ENCODE measurements around the gene BMPR1A. TPM values are rescaled to one million over a fixed set of nuclear protein-coding genes. Genes with fewer than 3 reads are reported as not detected.

BMPR1A gene
- total RNA-seq, 2 donors from 2014 or later = 9.9 to 12.2 TPM

DNA sequence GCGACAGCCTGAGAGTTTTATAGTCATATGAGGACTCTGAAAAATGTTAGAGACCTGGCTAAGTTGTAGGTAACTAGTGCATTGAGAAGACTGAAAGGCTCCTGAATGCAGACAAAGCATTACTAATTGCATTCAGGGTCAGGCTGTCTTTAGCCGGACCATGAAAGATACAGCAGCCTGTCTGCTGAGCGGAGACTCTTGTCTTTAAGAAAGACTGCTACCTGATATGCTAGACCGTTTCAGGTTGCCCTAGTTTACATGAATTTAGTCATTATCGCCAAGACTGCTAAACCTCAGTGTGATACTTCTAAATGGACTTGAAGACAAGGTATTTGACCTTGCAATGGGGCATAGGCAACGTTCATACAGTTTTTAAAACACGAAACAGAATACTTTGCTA lies 81.2 kb downstream of the BMPR1A start:
- DNase-seq (no peak), ATAC-seq (no peak)
- Histone ChIP-seq H3K4me3 (no peak overlapping the region), H3K27ac (no peak overlapping the region), H3K27me3 (no peaks in the 10 kb centered on the region), H3K9me3 (no peaks in the 10 kb centered on the region), H3K4me1 (peaks cover 17% of the 10 kb centered on the region), H3K36me3 (replicated peaks in 1 of 2; ENCODE audit: insufficient read depth in 1 of 2, low read depth in 2 of 2) (no peaks in the 10 kb centered on the region)
- TF ChIP-seq POLR2A (IDR thresholded peaks at IDR 0.05) = no peak
- TF ChIP-seq, protein P1, sequence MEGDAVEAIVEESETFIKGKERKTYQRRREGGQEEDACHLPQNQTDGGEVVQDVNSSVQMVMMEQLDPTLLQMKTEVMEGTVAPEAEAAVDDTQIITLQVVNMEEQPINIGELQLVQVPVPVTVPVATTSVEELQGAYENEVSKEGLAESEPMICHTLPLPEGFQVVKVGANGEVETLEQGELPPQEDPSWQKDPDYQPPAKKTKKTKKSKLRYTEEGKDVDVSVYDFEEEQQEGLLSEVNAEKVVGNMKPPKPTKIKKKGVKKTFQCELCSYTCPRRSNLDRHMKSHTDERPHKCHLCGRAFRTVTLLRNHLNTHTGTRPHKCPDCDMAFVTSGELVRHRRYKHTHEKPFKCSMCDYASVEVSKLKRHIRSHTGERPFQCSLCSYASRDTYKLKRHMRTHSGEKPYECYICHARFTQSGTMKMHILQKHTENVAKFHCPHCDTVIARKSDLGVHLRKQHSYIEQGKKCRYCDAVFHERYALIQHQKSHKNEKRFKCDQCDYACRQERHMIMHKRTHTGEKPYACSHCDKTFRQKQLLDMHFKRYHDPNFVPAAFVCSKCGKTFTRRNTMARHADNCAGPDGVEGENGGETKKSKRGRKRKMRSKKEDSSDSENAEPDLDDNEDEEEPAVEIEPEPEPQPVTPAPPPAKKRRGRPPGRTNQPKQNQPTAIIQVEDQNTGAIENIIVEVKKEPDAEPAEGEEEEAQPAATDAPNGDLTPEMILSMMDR (IDR thresholded peaks at IDR 0.05) = no peak
- intact Hi-C loops (cut with DNase I) = no loop called here
- 71 to 84% methylated on average over 7 of the region's 7 CpGs for WGBS, 2 donors

DNA sequence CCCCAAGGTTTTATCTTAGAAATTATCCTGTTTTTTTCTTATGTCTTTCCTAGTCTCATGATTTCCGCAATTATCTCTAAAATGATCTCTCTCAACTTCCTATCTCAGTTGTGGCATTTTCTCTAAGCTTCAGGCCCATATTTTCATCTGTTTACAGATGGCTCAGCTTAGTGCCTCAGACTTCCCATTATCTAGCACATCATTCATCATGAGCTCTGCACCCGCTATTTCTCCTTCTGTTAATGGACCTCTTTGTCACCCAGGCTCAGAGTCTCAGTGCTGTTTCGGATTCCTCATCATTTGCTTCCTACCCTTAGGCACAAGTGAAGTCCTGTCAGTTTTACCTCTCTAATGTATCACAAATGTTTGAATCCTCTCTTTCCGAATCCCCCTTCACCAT lies 84.1 kb downstream of the BMPR1A start:
- Histone ChIP-seq H3K27ac (no peak overlapping the region), H3K4me1 (no peaks in the 10 kb centered on the region), H3K36me3 (replicated peaks in 1 of 2; ENCODE audit: insufficient read depth in 1 of 2, low read depth in 2 of 2) (no peaks in the 10 kb centered on the region), H3K27me3 (no peaks in the 10 kb centered on the region), H3K9me3 (no peaks in the 10 kb centered on the region), H3K4me3 (no peak overlapping the region)
- 86 to 94% methylated on average over 4 of the region's 4 CpGs for WGBS, 2 donors
- ATAC-seq (no peak), DNase-seq (no peak)
- no peak for TF ChIP-seq POLR2A (IDR thresholded peaks at IDR 0.05)
- TF ChIP-seq, protein P1 (IDR thresholded peaks at IDR 0.05) = no peak
- intact Hi-C loops (cut with DNase I) = no loop called here

DNA sequence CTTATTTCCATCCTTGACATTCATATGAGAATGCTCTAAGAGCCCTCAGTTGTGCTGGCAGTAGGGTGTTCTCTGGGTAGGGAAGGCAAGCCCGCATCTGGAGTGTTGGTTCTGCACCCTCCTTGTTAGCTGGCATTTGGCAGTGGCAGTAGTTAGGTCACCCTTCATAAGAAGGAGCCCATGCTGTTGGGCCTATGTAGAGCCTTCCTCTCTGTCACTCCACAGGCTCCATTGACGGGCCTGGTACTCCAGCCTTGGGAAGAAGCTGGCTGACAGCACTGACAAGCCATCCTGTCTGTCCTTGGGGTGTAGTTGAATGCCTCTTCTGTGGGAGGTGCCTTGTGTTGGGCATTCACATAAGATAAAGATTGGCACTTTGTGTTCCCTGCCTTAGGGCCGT lies 89.7 kb downstream of the BMPR1A start:
- no peaks in the 10 kb centered on the region for H3K9me3 ChIP-seq
- ATAC-seq (no peak), DNase-seq (no peak)
- 87 to 93% methylated on average over 3 of the region's 3 CpGs for WGBS, 2 donors
- no peaks in the 10 kb centered on the region for H3K36me3 ChIP-seq (replicated peaks in 1 of 2; ENCODE audit: insufficient read depth in 1 of 2, low read depth in 2 of 2)
- H3K4me3 ChIP-seq = no peak overlapping the region
- no peaks in the 10 kb centered on the region for H3K27me3 ChIP-seq
- TF ChIP-seq, protein P1 (IDR thresholded peaks at IDR 0.05) = no peak
- TF ChIP-seq POLR2A (IDR thresholded peaks at IDR 0.05) = no peak
- intact Hi-C loops (cut with DNase I) = no loop called here
- no peak overlapping the region for H3K27ac ChIP-seq
- no peaks in the 10 kb centered on the region for H3K4me1 ChIP-seq

DNA sequence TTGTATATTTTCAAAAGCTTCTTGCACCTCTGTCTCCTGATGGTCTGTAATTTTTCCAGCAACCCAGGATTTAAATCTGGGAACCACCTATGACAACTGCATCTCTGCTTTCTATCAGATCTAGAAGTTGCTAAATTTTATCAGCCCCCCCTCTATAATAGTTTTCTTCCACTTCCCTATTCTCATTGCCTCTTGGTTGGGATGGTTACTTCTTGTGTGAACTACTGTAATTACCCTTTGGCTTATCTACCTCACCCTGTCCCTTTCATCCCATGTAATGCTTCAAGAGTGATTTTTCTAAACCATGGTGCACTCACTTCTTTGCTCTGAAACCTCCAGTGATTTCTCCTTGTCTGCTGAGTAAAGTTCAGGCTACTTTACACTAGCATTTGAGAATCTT lies 92.3 kb downstream of the BMPR1A start:
- no peaks in the 10 kb centered on the region for H3K27me3 ChIP-seq
- DNase-seq (no peak), ATAC-seq (no peak)
- H3K27ac ChIP-seq = no peak overlapping the region
- intact Hi-C loops (cut with DNase I) = no loop called here
- no peaks in the 10 kb centered on the region for H3K4me1 ChIP-seq
- H3K36me3 ChIP-seq (replicated peaks in 1 of 2; ENCODE audit: insufficient read depth in 1 of 2, low read depth in 2 of 2) = no peaks in the 10 kb centered on the region
- no peak overlapping the region for H3K4me3 ChIP-seq
- no peaks in the 10 kb centered on the region for H3K9me3 ChIP-seq
- TF ChIP-seq, protein P1 (IDR thresholded peaks at IDR 0.05) = no peak
- no peak for TF ChIP-seq POLR2A (IDR thresholded peaks at IDR 0.05)

DNA sequence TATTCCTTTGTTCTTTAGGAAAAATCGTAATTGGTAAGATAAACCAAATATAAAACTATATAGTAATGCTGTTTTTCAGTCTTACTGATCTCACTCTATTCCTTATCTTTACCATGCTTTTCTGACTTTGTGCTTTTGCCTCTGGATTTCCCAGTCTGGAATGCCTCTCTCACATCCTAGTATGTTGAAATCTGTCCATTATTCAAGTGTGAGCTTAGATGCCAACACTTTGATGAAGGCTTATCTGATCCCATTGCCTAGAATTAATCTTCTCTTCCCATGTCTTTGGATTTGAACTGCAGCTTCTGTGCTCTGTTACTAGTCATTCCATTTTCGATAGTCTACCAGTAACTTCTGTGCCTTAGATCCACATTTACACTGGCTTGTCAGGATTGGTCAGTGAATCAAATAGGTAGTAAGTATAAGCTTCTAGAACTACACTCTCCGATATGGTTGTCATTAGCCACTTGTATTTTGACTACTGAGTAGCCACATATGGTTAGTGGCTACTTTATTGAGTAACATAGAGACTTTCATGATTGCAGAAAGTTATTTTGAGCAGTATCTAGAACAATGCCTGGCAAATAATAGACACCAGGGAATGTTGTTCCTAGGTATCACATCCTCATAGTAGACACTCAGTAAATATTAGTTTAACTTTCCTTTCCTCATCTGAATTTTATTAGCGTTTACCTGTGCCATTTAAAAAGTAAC lies 92.9 kb downstream of the BMPR1A start:
- intact Hi-C loops (cut with DNase I) = no loop called here
- TF ChIP-seq, protein P1 (IDR thresholded peaks at IDR 0.05) = no peak
- no peak for TF ChIP-seq POLR2A (IDR thresholded peaks at IDR 0.05)
- DNase-seq (no peak), ATAC-seq (no peak)
- Histone ChIP-seq H3K36me3 (replicated peaks in 1 of 2; ENCODE audit: insufficient read depth in 1 of 2, low read depth in 2 of 2) (no peaks in the 10 kb centered on the region), H3K4me3 (no peak overlapping the region), H3K27ac (no peak overlapping the region), H3K9me3 (no peaks in the 10 kb centered on the region), H3K27me3 (no peaks in the 10 kb centered on the region), H3K4me1 (no peaks in the 10 kb centered on the region)
- 67 to 74% methylated on average over 4 of the region's 4 CpGs for WGBS, 2 donors

Data from body of pancreas (tissue), 4 donors.